Hematopoietic multipotent progenitor cell treated with erythropoietin and hydrocortisone succinate and interleukin-3 and kit ligand, for 6 days (in vitro differentiated cells): ENCODE data around the gene SLC12A6.

Experiments
- DNase-seq: peaks from one replicate; pipeline ENCODE4 v3.0.0-alpha.2; 2015

The SLC12A6 gene

DNA sequence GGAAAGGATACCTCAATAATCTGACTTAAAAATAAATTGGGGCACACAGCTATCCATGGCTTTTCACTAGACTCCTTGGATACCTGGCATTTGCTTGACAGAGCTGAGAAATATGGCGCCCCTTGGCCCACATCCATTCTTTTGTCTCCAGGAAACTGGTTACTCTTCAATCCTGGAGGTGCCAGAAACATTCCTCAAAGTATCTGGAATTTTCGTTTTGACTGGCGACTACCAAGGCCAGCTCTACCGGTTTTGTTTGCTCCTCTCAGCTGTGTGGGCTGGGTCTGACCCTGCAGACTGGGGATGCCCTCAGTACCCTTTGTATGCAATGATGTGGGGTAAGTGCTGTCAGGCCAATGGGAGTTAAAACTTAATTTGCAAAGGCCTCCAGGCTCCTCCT, 154.6 kb downstream of the SLC12A6 start:
- DNase-seq = no peak
